HG02759 (cell line): ENCODE results near the gene ZBED1.
"Not testable (repeated sequence)": the region's sequence is repeated elsewhere in the genome, so short reads cannot be mapped to it uniquely, and the experiment has no call there.

Experiments
- ATAC-seq: cut with Tn5 transposase; IDR thresholded peaks from one replicate; pipeline ENCODE4 v1.9.1; 2021; ENCODE audit warnings: mild to moderate bottlenecking, moderate library complexity; ENCODE audit not compliant: unreplicated experiment

ZBED1 gene

GRCh38 chrX:2477313-2477712, 23.5 kb downstream of the ZBED1 start:
- ATAC-seq, result not testable (repeated sequence)

GRCh38 chrX:2474963-2475726, 25.6 kb downstream of the ZBED1 start:
- ATAC-seq, result no peak

GRCh38 chrX:2474280-2474962, 26.4 kb downstream of the ZBED1 start:
- no peak for ATAC-seq

GRCh38 chrX:2473064-2473463, 27.7 kb downstream of the ZBED1 start:
- not testable (repeated sequence) for ATAC-seq

- ATAC-seq, result no peak
Observed at GRCh38 chrX:2471641-2472040, 29.1 kb downstream of the ZBED1 start.

GRCh38 chrX:2471126-2471525, 29.6 kb downstream of the ZBED1 start:
- not testable (repeated sequence) for ATAC-seq

- not testable (repeated sequence) for ATAC-seq
Observed at GRCh38 chrX:2469852-2470251, 30.9 kb downstream of the ZBED1 start.

- ATAC-seq, result no peak
Observed at GRCh38 chrX:2469196-2469685, 31.5 kb downstream of the ZBED1 start.

- ATAC-seq, result no peak
Observed at GRCh38 chrX:2468261-2469195, 32.2 kb downstream of the ZBED1 start.

GRCh38 chrX:2466876-2467656, 33.7 kb downstream of the ZBED1 start:
- no peak for ATAC-seq

GRCh38 chrX:2464677-2465166, 36.1 kb downstream of the ZBED1 start:
- no peak for ATAC-seq

GRCh38 chrX:2463973-2464676, 36.7 kb downstream of the ZBED1 start:
- no peak for ATAC-seq

GRCh38 chrX:2463481-2463880, 37.3 kb downstream of the ZBED1 start:
- not testable (repeated sequence) for ATAC-seq

GRCh38 chrX:2462780-2463179, 38.0 kb downstream of the ZBED1 start:
- ATAC-seq, result no peak

- ATAC-seq, result no peak
Observed at GRCh38 chrX:2462074-2462473, 38.7 kb downstream of the ZBED1 start.

GRCh38 chrX:2461711-2462016, 39.1 kb downstream of the ZBED1 start:
- ATAC-seq, result no peak

- ATAC-seq, result not testable (repeated sequence)
Observed at GRCh38 chrX:2460821-2461710, 39.7 kb downstream of the ZBED1 start.

GRCh38 chrX:2460048-2460447, 40.7 kb downstream of the ZBED1 start:
- ATAC-seq, result not testable (repeated sequence)

GRCh38 chrX:2458309-2458708, 42.5 kb downstream of the ZBED1 start:
- no peak for ATAC-seq
